Liver (tissue), 3 donors: ENCODE measurements around the gene ODC1.

ENCODE experiments used
- GABPA ChIP-seq, 2 donors: IDR thresholded peaks in 1 of 2; conservative IDR thresholded peaks in 1 of 2; 2 replicates each; pipeline ENCODE4 v1.6.1; 2016; ENCODE audit warnings: antibody characterized with exemption in 2 of 2, mild to moderate bottlenecking in 1 of 2, moderate library complexity in 1 of 2
- TAF1 ChIP-seq: conservative IDR thresholded peaks from 2 replicates; pipeline ENCODE4 v1.6.1; 2016; ENCODE audit warnings: antibody characterized with exemption, mild to moderate bottlenecking
- TF ChIP-seq, protein P1 (sequence below): fragments of 150-350 bp; IDR thresholded peaks from 2 replicates; pipeline ENCODE4 v1.5.1; 2017; ENCODE audit warnings: improper control_type of control experiment, low read depth, low read length; ENCODE audit not compliant: missing input control
- donor health status: healthy.
- donor health status: healthy.

GRCh38 chr2:10495311-10495987 is 47.3 kb upstream of the ODC1 start:
- TF ChIP-seq, protein P1, sequence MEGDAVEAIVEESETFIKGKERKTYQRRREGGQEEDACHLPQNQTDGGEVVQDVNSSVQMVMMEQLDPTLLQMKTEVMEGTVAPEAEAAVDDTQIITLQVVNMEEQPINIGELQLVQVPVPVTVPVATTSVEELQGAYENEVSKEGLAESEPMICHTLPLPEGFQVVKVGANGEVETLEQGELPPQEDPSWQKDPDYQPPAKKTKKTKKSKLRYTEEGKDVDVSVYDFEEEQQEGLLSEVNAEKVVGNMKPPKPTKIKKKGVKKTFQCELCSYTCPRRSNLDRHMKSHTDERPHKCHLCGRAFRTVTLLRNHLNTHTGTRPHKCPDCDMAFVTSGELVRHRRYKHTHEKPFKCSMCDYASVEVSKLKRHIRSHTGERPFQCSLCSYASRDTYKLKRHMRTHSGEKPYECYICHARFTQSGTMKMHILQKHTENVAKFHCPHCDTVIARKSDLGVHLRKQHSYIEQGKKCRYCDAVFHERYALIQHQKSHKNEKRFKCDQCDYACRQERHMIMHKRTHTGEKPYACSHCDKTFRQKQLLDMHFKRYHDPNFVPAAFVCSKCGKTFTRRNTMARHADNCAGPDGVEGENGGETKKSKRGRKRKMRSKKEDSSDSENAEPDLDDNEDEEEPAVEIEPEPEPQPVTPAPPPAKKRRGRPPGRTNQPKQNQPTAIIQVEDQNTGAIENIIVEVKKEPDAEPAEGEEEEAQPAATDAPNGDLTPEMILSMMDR, result no peak
- no peak for TF ChIP-seq TAF1
- no peak for TF ChIP-seq GABPA (IDR thresholded peaks at IDR 0.05 in 1 of 2, conservative IDR thresholded peaks at IDR 0.05 in 1 of 2)
